DND-41 (cell line): ENCODE data around the gene UHRF1.

Source experiments
- ATAC-seq: fragments of 200-7000 bp; cut with Tn5 transposase; 3 replicates; pipeline ENCODE4 v1.9.1; 2021; ENCODE audit warnings: low read depth; ENCODE audit not compliant: insufficient read depth
- DNase-seq: peaks from one replicate; pipeline ENCODE4 v3.0.0-alpha.2; 2020
- H2AFZ ChIP-seq: 2 replicates; pipeline ENCODE4 v1.6.0; 2012; ENCODE audit warnings: low read depth, low read length
- H3K27ac ChIP-seq: 2 replicates; pipeline ENCODE4 v1.5.1; 2012; ENCODE audit warnings: low read length, inconsistent platforms
- H3K27me3 ChIP-seq: fragments of 200-600 bp; sonication (generic); 2 replicates; pipeline ENCODE4 v1.6.0; 2012; ENCODE audit warnings: low read length, mild to moderate bottlenecking, inconsistent platforms; ENCODE audit not compliant: insufficient read depth, poor library complexity
- H3K36me3 ChIP-seq: 2 replicates; pipeline ENCODE4 v1.5.1; 2012; ENCODE audit warnings: low read length, inconsistent platforms; ENCODE audit not compliant: insufficient read depth
- H3K4me1 ChIP-seq: 2 replicates; pipeline ENCODE4 v1.5.1; 2012; ENCODE audit warnings: mild to moderate bottlenecking, low read length; ENCODE audit not compliant: insufficient read depth
- H3K4me2 ChIP-seq: 2 replicates; pipeline ENCODE4 v1.6.0; 2012; ENCODE audit warnings: mild to moderate bottlenecking, moderate library complexity, low read length, inconsistent platforms; ENCODE audit not compliant: insufficient read depth
- H3K4me3 ChIP-seq, 2 experiments: fragments of 200-600 bp in 1 of 2; shearing (Covaris generic) in 1 of 2; 2 replicates each; pipeline ENCODE4 v1.5.1; 2012 to 2016; ENCODE audit warnings: inconsistent platforms in 2 of 2, low read length in 2 of 2, mild to moderate bottlenecking in 2 of 2, low read depth in 1 of 2, moderate library complexity in 1 of 2
- H3K79me2 ChIP-seq: 2 replicates; pipeline ENCODE4 v1.6.0; 2012; ENCODE audit warnings: low read length, inconsistent platforms; ENCODE audit not compliant: insufficient read depth
- H3K9ac ChIP-seq: 2 replicates; pipeline ENCODE4 v1.6.0; 2012; ENCODE audit warnings: low read depth, mild to moderate bottlenecking, inconsistent platforms, low read length, moderate library complexity
- H3K9me3 ChIP-seq: 2 replicates; pipeline ENCODE4 v1.5.1; 2012; ENCODE audit warnings: low read length, moderate library complexity, mild to moderate bottlenecking, inconsistent platforms; ENCODE audit not compliant: insufficient read depth, severe bottlenecking
- H4K20me1 ChIP-seq: 2 replicates; pipeline ENCODE4 v1.6.0; 2012; ENCODE audit warnings: low read length; ENCODE audit not compliant: insufficient read depth
- CTCF ChIP-seq: IDR thresholded peaks from 2 replicates; pipeline ENCODE4 v1.5.1; 2012; ENCODE audit warnings: borderline replicate concordance, low read length, moderate library complexity, mild to moderate bottlenecking; ENCODE audit not compliant: poor library complexity, severe bottlenecking; ENCODE audit errors: extremely low read depth
- EZH2 ChIP-seq: IDR thresholded peaks from 3 replicates; pipeline ENCODE4 v1.6.1; 2012; ENCODE audit warnings: borderline replicate concordance, low read depth, mild to moderate bottlenecking, moderate library complexity, low read length, inconsistent platforms; ENCODE audit not compliant: severe bottlenecking

Gene UHRF1

DNA sequence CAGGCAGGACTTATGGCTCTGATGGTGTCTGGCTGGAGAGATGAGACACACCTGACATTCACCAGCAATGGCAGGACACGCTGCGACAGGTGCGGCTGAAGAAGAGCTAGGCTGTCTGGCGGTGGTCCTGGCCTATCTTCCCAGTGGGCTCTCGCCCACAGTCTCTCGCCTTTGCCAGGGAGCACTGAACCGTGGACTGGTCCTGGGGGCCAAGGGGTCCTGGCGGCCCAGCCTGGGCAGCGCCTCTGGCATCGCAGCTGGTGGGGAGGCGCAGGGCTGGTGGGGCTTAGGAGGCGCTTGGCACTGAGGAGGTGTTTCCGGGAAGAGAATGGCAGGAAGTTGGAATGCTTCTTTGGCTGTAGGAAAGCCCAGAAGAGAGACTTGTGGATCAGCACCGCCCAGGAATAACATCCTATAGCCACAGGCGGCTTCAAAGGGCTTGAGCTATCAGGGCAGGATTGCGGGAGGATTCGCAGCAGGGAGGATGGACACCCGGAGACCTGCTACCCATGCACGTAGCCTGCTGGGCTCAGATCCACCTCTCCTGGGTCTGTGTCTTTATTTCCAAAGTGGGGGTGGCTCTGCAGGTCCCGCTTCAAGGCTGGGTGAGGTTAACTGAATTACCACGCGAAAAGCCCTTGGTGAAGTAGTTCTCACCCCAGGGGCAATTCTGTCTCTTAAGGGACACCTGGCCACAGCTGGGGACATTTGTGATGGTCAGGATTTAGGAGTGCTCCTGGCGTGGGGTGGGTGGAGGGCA lies 74.2 kb downstream of the UHRF1 start:
- no peak overlapping the region for H3K9ac ChIP-seq
- no peak overlapping the region for H3K4me3 ChIP-seq
- peaks cover 4% of the 10 kb centered on the region for H3K36me3 ChIP-seq
- peaks cover 3% of the 10 kb centered on the region; the same call in 1 of the 2 replicates for H3K4me1 ChIP-seq
- ATAC-seq, result no peak
- no peaks in the 10 kb centered on the region for H3K27me3 ChIP-seq
- TF ChIP-seq CTCF (no peak), EZH2 (no peak)
- no peak overlapping the region for H3K4me2 ChIP-seq
- no peak for DNase-seq
- peaks cover 69% of the 10 kb centered on the region for H4K20me1 ChIP-seq
- no peak overlapping the region for H2AFZ ChIP-seq
- H3K27ac ChIP-seq, result no peak overlapping the region
- H3K79me2 ChIP-seq, result peaks cover 94% of the 10 kb centered on the region
- no peaks in the 10 kb centered on the region for H3K9me3 ChIP-seq

GRCh38 chr19:4984106-4984380 lies 74.7 kb downstream of the UHRF1 start:
- no peak for ATAC-seq
- H4K20me1 ChIP-seq, result peaks cover 69% of the 10 kb centered on the region

DNA sequence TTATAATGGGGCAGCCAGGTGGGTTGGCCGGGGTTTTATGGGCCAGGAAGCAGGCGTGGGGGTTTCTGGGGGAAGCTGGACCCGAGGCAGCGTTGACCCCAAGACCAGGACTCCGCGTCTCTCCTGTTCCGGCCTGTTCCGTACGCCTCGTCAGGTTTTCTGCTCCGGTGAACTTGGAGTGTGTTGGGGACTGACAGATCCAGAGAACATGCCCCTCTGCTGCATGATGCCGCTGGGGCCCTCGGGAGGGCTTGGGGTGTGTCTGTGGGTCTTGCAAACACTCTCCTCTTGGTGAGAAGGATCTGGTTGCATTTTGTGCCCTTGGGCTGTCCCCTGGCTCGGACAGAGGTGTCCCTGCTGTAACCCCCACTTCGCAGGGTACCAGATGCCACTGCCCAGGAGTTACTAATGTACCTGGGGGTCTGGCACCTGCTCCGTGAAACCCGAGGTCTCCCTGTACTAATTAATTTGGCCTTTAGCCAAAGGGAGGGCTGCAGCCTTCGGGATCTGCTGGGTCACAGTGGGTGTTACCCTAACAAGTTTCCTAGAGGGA lies 75.2 kb downstream of the UHRF1 start:
- no peak overlapping the region for H2AFZ ChIP-seq
- no peak for ATAC-seq
- TF ChIP-seq EZH2 (no peak), CTCF (no peak)
- no peak for DNase-seq
- H3K27ac ChIP-seq, result no peak overlapping the region
- peaks cover 4% of the 10 kb centered on the region for H3K36me3 ChIP-seq
- H3K27me3 ChIP-seq, result no peaks in the 10 kb centered on the region
- no peaks in the 10 kb centered on the region for H3K9me3 ChIP-seq
- peaks cover 67% of the 10 kb centered on the region for H4K20me1 ChIP-seq
- H3K79me2 ChIP-seq, result peaks cover 93% of the 10 kb centered on the region
- no peak overlapping the region for H3K4me3 ChIP-seq
- no peaks in the 10 kb centered on the region for H3K4me1 ChIP-seq
- H3K4me2 ChIP-seq, result no peak overlapping the region
- no peak overlapping the region for H3K9ac ChIP-seq

More at GRCh38 chr19:4984106-4984380, 74.7 kb downstream of the UHRF1 start:
- Histone ChIP-seq H3K4me3 (no peak overlapping the region), H2AFZ (no peak overlapping the region), H3K9ac (no peak overlapping the region), H3K4me1 (no peaks in the 10 kb centered on the region), H3K9me3 (no peaks in the 10 kb centered on the region), H3K27me3 (no peaks in the 10 kb centered on the region), H3K4me2 (no peak overlapping the region), H3K79me2 (peaks cover 94% of the 10 kb centered on the region), H3K36me3 (peaks cover 4% of the 10 kb centered on the region), H3K27ac (no peak overlapping the region)
- no peak for TF ChIP-seq EZH2
- TF ChIP-seq CTCF, result no peak
- no peak for DNase-seq
